Fibroblast of skin of left biceps (primary cell): ENCODE data around the gene RPS8.
"Not testable (repeated sequence)": the region's sequence is repeated elsewhere in the genome, so short reads cannot be mapped to it uniquely, and the experiment has no call there.

Experiments
- DNase-seq, 2 experiments: peaks; one replicate each; pipeline ENCODE4 v3.0.0-alpha.2; 2013; ENCODE audit warnings: low read depth in 2 of 2

RPS8 gene

DNA sequence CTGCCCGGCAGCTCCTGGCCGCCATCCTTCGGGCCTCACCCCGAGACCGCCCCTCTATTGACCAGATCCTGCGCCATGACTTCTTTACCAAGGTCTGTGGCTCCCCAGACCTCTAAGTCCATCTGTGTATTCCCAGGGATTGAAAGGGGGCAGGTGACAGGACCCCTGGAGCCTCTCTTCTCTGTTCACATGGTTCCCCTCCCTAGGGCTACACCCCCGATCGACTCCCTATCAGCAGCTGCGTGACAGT lies 27.6 kb downstream of the RPS8 start:
- no peak for DNase-seq

DNA sequence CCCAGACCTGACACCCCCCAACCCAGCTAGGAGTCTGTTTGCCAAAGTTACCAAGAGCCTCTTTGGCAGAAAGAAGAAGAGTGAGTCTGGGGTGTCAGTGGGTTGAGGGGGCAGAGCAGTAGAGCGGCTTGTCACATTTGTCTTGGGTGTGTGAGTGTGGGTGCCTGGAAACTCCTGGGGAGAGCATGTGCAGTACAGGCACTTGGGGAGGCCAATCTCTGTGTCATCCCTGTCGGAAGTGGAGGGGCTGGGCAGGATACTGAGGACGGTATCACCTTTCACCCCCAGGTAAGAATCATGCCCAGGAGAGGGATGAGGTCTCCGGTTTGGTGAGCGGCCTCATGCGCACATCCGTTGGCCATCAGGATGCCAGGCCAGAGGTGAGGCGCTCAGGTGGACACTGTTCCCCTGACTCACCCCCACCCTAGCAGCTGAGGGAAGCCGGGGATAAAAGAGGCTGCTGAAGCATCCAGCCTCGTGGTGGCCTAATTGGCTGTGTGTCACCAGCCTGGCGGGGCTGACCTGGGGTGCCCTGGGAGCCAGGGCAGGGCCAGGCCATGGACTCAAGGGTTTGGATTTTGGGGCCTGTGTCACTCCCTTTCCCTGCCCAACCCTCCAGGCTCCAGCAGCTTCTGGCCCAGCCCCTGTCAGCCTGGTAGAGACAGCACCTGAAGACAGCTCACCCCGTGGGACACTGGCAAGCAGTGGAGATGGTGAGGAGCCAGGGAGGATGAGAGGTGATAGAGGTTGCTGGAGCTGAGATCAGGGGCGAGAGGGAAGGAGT lies 28.2 kb downstream of the RPS8 start:
- DNase-seq: no peak

DNA sequence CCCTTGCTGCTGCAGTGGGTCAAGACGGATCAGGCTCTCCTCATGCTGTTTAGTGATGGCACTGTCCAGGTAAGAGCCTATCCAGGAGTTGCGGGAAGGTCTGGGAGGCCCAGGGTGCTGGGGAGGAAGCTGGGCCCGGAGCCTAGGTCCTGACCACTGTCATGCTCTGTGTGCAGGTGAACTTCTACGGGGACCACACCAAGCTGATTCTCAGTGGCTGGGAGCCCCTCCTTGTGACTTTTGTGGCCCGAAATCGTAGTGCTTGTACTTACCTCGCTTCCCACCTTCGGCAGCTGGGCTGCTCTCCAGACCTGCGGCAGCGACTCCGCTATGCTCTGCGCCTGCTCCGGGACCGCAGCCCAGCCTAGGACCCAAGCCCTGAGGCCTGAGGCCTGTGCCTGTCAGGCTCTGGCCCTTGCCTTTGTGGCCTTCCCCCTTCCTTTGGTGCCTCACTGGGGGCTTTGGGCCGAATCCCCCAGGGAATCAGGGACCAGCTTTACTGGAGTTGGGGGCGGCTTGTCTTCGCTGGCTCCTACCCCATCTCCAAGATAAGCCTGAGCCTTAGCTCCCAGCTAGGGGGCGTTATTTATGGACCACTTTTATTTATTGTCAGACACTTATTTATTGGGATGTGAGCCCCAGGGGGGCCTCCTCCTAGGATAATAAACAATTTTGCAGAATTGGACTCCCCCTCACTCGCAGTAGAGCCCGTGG lies 30.1 kb downstream of the RPS8 start:
- no peak for DNase-seq

DNA sequence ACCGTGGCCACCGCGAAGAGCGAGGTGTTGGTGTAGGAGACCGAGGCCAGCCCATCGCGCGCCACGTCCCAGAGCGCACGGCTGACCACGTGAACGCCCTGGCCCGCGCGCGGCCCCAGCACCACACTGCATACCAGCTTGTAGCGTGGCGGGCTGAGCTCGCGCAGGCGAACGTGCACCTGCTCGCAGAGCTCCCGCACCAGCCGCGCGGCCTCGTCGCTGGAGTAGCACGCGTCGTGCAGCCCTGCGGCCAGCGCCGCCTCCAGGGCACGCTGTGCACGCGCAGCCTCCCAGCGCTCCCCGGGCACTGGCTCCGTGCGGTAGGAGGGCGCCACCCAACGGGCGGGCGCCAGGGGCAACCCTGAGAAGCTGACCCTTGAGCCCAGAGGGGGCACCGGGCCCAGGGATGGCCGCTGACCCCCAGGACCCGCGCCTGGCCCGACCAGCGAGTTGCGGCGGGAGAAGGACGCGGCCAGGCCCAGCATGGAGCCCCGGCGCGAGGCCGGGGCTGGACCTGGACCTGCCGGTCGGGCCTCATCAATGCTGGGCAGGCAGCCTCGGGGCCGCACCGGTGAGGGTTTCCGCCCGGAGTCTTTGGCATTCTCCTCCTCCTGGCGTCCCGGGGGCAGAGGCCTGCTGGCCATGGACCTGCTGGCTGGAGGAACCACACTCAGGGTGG lies 30.8 kb downstream of the RPS8 start:
- DNase-seq: no peak

DNA sequence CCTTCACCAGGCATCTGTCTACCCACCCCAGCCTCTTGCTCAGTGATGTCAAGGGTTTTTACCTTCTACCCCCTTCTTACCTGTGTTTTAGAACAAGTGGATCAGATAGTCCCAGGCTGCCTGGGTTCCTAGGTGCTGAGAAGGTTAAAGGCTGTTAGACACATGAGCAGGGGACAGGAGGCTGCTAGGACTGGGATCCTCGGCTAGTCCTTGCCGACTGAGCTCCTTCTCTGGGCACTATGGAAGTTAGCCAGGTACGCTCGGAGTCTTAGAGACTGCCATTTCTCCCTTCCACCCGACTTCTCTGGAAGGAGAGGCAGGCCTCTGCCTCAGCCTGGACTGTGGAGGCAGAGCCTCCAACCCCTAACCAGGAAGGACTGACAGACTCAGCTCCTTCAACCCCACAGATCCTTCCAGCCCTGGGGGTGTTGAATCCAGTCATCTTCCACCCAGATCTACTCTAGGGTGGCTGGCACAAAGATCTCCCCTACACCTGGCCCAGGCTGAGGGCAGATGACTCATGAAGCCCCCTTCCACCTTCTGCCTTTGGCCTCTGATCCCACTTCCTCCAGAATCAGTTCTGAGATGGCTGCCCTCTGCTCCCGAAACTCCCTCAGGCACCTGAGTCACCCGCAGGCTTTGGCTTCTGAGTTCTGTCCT lies 31.5 kb downstream of the RPS8 start, which contains the start of gene DYNLT4:
TSS of gene DYNLT4 (minus strand) at position 648 of the 660 bp plus-strand sequence. CDS start 683 bp downstream, outside the sequence.
- DNase-seq: no peak

DNA sequence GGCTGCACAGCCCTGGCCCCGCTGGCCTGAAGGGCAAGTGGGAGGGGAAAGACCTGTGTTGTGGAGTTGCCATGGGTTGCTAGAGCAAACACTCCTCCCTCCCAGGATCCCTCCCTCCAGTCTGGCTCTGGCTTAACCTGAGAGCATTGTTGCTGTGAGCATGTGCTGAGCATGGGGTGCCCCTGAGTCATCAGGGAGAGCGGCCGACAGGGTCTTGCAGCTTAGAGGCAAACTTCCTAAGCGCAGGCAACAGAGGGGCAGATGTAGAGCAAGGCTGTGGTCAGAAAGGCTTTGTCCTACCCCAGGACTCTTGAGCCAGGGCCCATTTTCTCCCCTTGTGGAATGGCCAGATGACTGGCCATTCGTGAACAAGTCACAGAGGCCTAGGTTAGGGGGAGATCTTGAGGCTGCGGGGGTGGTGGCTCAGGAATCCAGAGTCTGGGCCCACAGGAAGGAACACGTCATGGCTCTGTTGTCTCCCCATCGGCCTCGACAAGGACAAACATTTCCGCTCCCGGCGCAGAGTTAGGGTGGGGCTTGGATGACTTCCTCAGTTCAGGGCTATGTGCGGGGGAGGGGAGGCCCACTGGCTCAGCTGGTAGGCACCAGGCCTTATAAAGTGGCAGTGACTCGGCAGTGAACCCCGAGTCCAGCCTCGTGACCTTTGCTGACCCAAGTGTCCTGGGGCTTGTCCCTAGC lies 32.2 kb downstream of the RPS8 start:
- peak; percentile 94 to 96 for DNase-seq

DNA sequence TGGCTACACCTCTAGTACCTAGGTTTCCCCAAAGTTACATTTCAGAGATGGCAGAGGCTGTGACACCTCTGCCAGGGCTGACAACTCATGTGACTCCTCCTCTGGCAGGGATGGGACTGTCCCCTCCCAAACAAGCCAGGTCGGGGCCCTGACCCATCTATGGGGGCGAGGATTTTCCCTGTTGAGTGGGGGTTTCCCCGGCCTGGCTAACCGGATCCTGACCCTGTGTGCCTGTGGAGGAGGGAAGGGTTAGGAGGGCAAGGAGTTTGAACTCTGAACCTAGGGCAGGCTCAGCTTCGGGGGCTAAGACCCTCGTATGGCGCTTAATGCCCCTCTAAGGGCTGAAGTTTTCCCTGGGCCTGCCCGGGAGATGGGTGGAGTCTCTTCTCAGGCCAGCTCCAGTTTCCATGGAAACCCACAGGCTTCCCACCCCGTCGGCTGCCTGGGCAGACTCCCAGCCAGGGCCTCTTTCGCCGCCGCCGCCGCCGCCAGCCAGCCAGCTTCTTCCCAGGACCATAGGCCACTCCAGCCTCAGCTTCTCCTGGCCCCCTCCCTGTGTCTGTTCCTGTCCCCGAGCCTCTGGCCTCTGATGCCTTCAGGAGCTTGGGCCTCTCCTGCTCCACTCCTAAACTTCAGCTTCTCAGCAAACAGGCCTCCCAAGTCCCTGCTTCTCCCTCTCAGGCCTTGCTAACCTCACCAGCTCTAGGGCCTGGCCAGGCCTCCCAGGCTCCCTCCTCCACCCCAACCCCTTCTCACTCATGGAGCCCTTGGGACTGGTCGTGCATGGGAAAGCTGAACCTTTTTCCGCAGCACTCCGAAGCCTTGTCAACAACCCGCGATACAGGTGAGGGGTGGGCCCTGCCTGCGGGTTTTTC lies 33.0 kb downstream of the RPS8 start, which contains the start of gene BTBD19:
TSS of gene BTBD19 (plus strand) at position 461 of the 875 bp plus-strand sequence. CDS start at position 759, 298 bp downstream.
- peak; percentile 67 to 69 for DNase-seq

DNA sequence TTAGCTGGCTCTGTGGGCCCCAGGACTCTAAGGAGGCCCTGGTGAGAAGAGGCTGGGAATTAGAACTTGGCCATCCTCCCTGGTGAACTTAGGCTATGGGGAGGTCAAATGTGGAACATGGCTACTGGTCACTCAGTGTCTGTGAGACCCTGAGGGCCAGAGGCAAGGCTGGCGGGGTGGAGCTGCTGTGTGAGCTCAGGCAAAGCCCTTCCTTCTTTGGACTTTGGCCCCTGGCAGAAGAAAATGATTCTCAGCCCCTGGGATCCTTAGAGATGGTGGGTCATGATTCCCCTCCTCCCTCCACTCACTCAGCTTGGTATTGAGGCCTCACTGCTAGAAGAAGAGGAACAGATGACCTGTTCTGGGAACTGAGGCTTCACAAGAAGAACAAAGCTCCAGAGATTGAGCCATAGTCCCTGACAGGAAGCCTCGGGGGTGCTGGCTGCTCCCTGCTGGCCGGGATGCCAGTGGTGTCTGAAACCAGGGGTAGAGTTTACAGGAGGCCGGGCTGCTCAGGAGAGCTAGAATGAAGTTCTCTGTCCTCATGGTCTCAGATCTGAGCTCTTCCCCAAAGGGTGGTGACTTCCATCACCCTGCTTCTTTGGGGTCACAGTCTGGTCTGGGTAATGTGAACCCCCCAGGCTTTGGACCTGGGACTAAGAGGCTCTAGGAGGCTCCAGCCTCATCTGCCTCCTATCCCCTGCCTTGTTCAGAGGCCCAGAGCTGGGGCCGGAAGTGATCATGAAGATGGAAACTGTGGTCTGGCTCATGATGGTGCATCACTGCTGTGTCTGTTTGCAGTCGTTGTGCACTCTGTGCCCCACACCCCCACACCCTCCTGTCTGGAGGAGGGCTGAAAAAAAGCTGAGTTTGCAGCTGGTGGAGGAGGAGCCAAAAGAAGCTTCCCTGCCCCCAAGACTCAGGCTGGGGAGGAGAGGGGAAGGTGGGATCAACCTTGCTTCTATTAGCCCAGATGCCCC lies 33.9 kb downstream of the RPS8 start:
- no peak for DNase-seq

DNA sequence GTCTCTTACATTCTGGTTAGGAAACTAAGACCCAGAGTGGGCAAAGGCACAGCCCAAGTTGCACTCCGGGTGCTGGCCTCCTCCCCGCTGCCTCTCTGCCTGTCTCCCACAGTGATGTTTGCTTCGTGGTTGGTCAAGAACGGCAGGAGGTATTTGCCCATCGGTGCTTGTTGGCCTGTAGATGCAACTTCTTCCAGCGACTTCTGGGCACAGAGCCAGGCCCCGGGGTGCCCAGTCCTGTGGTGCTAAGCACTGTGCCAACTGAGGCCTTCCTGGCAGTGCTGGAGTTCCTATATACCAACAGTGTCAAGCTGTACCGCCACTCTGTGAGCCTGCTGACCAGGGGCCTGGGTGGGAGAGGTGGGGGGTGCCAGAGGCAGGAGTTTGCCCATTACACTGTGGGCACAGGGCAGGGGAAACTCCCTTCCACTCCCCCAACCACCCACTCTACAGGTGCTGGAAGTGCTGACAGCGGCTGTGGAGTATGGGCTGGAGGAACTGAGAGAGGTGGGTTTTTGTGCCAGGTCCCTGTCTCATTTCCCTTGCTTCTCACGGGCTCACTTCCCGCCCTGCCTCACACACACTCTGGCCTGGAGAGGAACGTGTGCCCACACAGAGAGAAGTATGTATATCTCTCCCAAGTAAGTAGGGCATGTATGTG lies 34.9 kb downstream of the RPS8 start:
- DNase-seq: no peak

DNA sequence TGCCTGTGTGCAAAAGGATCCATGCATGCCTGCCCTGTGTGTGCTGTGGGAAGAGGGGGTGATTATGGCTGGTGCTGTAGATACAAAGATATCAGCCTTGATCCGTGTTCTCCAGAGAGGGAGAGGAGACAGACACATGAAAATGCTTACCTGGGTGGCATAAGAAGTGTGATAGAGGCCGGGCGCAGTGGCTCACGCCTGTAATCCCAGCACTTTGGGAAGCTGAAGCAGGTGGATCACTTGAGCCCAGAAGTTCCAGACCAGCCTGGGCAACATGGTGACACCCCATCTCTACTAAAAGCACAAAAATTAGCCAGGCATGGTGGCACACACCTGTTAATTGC lies 35.4 kb downstream of the RPS8 start:
- not testable (repeated sequence) for DNase-seq

DNA sequence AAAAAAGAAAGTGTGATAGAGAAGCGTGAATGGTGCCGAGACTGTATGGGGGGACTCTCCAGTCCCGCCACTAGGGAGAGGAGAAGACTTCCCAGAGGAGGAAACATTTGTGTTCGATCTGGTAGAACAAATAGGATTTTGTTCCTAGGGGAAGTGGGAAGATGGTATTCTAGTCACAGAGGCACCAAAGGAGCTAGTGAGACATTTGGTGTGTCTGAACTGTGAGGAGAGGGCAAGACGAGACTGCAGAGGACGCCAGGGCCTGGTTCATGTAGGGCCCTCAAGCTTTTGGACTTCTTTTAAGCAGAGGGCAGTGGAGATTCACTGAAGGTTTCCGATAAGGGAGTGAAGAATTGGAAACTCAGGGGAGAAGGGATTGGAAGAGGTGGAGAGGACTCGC lies 35.9 kb downstream of the RPS8 start:
- no peak for DNase-seq

DNA sequence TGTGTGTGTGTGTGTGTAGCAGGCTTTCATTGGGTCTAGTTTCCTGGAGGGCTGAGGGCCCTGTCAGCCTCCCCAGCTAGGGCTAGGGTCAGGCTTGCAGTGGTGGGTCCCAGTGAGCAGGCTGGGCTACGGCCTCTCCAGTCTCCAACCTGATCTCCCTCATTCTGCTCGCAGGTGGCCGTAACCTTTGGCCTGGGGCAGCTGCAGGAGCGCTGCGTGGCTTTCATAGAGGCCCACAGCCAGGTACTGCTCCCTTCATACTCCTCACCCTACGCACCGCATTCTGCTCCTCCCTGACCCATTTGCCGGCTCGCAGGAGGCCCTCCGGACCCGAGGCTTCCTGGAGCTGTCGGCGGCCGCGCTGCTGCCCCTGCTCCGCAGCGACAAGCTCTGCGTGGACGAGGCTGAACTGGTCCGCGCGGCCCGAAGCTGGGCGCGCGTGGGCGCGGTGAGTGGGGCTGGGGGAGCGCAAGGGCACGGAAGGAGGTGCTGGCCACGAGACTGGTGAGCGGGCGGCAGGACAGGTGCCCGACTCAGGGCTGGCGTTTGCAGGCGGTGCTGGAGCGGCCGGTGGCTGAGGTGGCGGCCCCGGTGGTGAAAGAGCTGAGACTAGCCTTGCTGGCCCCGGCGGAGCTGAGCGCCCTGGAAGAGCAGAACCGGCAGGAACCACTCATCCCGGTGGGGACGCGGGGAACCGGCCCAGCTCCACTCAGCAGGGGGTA lies 37.6 kb downstream of the RPS8 start:
- DNase-seq: no peak

DNA sequence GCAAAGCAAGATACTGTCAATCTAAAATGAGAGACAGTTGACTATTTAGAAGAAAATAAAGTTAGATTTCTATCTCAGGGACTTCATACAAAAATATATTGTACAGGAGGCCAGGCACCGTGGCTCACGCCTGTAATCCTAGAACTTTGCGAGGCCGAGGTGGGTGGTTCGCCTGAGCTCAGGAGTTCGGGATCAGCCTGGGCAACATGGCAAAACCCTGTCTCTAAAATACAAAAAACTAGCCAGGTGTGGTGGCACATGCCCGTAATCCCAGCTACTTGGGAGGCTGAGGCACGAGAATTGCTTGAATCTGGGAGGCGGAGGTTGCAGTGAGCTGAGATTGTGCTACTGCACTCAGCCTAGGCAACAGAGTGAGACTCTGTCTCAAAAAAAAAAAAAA lies 40.6 kb downstream of the RPS8 start:
- not testable (repeated sequence) for DNase-seq

DNA sequence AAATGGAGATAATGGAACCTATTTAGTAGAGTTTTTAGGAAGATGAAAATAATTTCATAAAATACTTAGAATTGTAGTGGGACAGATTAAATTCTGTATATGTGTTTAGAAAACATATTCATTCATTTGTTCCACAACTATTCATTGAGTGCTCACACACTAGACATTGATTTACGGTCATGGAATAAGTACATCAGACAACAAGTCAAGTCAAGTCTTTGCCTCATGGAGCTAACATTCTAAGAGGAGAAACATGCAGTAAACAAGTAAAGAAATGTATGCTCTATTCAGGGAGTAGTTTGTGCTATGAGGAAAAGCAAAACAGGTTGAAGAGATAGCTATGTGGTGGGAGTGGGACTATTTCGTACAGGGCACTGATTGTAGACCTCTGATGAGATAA lies 42.0 kb downstream of the RPS8 start:
- no peak for DNase-seq

DNA sequence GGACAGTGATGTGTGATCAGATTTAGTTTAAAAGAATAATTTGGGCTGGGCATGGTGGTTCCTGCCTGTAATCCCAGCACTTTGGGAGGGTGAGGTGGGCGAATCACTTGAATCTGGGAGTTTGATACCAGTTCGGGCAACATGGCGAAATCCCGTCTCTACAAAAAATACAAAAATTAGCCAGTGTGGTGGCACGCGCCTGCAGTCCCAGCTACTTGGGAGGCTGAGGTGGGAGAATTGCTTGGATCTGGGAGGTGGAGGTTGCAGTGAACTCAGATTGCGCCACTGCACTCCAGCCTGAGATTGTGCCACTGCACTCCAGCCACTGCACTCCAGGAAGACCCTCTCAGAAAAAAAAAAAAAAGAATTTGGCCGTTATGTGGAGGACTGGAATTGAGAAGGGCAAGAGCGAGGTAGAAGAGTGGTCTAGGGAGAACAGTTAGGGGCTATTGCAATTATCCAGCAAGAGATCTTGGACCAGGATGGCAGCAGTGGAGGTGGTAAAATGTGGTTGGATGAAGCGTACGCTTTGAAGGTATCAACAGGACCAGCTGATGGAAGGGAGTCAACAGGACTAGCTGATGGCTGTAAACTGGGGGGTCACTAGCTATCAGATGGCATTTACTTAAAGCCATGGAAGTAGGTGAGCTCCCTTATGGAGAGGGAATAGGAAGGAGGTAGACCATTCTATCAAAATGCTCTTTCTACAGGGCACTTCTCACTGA lies 42.6 kb downstream of the RPS8 start:
- no peak for DNase-seq

DNA sequence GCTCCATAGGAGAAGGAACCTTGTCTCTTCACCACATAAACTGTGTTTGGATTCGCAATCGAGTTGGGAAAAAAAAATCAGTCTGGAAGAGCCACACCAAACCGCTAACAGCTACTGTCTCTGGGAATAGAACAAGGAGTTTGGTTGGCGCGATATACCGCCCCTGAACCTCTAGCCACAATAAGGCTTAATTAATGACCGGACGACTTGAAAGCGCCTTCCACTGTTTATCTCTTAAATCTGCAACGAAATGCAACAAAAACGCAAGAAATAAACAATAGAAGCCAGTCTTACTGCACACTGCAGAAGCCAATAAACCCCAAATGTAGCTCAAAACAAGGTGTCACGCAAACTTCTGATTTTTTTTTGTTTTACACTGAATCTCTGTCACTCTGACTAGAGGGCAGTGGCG lies 43.9 kb downstream of the RPS8 start:
- DNase-seq: no peak

DNA sequence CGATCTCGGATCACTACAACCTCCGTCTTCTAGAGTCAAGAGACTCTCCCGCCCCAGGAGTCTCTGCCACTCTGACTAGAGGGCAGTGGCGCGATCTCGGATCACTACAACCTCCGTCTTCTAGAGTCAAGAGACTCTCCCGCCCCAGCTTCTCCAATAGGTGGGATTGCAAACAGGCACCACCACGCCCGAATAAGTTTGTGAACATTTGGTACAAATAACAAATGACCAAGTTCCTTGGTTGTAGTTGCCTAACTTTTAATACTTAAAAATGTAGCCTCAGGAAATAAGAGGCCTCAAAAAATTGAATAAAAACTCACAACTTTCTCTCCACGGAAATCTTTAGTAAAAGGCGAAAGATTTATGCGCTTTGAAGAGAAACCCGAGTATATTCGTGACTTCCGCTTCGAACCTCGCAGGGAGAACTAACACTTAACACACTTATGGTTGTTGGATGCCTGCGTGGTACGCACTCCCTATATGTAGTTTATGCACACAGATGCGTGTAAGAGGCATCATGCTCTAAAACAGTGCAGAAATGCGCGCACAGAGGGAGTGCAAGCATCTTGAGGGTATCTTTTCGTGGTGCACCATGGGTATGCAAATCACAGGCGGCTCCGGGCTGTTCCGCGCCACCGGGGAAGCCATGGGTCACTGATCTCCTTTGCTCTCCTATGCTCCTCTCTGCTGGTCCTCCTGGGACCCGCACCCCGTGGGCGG lies 44.4 kb downstream of the RPS8 start:
- peak; percentile 89 to 92 for DNase-seq
